GM12865 (cell line): ENCODE measurements around the gene OR10H5.
"Not testable (repeated sequence)": the region's sequence is repeated elsewhere in the genome, so short reads cannot be mapped to it uniquely, and the experiment has no call there.

Experiments used
- DNase-seq: peaks from one replicate; pipeline ENCODE4 v3.0.0; 2010; ENCODE audit warnings: low read depth
- H3K4me3 ChIP-seq: 2 replicates; pipeline ENCODE4 v1.5.1; 2011; ENCODE audit warnings: mild to moderate bottlenecking, low read depth, low read length, control low read depth
- TF ChIP-seq, protein P1 (sequence below): IDR thresholded peaks from 2 replicates; pipeline ENCODE4 v1.5.1; 2011; ENCODE audit warnings: low read length, control low read depth, low read depth, inconsistent platforms; ENCODE audit not compliant: insufficient read depth; ENCODE audit errors: missing control alignments

OR10H5 gene

DNA sequence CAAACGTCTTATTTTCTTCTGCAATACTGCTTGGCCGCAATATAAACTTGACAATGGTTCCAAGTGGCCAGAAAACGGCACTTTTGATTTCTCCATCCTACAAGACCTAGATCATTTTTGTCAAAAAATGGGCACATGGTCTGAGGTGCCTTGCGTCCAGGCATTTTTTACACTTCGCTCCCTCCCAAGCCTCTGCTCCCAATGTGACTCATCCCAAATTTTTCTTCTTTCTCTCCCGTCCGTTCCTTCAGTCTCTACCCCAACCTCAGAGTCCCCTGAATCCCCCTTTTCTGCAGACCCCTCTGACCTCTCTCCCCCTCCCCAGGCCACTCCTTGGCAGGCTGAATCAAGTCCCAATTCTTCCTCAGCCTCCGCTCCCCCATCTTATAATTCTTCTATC is 42.3 kb downstream of the OR10H5 start:
- no peak overlapping the region for H3K4me3 ChIP-seq
- TF ChIP-seq, protein P1, sequence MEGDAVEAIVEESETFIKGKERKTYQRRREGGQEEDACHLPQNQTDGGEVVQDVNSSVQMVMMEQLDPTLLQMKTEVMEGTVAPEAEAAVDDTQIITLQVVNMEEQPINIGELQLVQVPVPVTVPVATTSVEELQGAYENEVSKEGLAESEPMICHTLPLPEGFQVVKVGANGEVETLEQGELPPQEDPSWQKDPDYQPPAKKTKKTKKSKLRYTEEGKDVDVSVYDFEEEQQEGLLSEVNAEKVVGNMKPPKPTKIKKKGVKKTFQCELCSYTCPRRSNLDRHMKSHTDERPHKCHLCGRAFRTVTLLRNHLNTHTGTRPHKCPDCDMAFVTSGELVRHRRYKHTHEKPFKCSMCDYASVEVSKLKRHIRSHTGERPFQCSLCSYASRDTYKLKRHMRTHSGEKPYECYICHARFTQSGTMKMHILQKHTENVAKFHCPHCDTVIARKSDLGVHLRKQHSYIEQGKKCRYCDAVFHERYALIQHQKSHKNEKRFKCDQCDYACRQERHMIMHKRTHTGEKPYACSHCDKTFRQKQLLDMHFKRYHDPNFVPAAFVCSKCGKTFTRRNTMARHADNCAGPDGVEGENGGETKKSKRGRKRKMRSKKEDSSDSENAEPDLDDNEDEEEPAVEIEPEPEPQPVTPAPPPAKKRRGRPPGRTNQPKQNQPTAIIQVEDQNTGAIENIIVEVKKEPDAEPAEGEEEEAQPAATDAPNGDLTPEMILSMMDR, result no peak

GRCh38 chr19:15831626-15832025 is 44.2 kb downstream of the OR10H5 start:
- no peak for DNase-seq
- TF ChIP-seq, protein P1, result no peak
- H3K4me3 ChIP-seq, result no peak overlapping the region

More for the DNA sequence above, 42.3 kb downstream of the OR10H5 start:
- DNase-seq, result no peak

DNA sequence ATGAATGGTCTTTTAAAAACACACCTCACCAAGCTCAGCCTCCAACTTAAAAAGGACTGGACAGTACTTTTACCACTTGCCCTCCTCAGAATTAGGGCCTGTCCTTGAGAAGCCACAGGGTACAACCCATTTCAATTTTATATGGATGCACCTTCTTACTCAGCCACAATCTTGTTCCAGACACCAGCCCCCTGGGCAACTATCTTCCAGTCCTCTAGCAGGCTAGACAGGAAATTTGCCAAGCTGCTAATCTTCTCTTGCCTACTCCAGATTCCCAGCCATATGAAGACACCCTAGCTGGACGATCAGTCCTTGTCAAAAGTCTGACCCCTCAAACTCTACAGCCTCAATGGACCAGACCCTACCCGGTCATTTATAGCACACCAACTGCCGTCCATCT is 46.8 kb downstream of the OR10H5 start:
- DNase-seq, H3K4me3 ChIP-seq: not testable (repeated sequence)

GRCh38 chr19:15835565-15836329 is 48.3 kb downstream of the OR10H5 start:
- peak; percentile 26 for DNase-seq

GRCh38 chr19:15836330-15837220 is 49.1 kb downstream of the OR10H5 start:
- peak; percentile 97 for DNase-seq
- peak overlapping the region; percentile 98 for H3K4me3 ChIP-seq
- TF ChIP-seq, protein P1, result no peak

More at GRCh38 chr19:15835565-15836329, 48.3 kb downstream of the OR10H5 start:
- H3K4me3 ChIP-seq, result peak overlapping the region; percentile 98

DNA sequence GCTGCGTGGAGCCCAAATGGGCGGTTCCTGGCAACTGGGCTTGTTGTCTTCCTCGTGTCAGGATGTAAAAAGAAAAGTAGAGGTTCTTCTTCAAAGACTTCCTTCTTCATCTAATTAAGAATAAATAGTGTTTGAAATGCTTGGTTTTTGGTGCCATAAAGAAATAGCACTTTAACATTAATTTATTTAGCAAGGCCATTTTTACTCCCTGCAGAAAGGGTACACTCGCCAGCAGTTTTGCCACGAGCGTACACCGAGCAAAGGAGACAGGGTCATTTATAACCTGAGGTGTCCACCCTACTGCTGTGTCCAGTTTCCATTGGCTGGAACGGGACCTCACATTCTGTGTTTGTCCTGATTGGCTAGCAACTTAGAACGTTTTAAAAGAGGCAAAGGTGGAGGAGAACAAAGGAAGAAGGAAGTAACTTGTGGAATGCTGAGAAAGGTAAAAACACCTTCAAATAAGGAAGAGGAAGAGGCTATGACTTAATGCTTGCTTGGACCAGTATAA is 49.8 kb downstream of the OR10H5 start:
- peak overlapping the region; percentile 98 for H3K4me3 ChIP-seq
- TF ChIP-seq, protein P1, result no peak
- no peak for DNase-seq

GRCh38 chr19:15838351-15838750 is 50.9 kb downstream of the OR10H5 start:
- TF ChIP-seq, protein P1, result no peak
- no peak for DNase-seq
- H3K4me3 ChIP-seq, result no peak overlapping the region

- DNase-seq, result not testable (repeated sequence)
Measured at GRCh38 chr19:15839888-15840287, 52.4 kb downstream of the OR10H5 start.

More at GRCh38 chr19:15839888-15840287, 52.4 kb downstream of the OR10H5 start:
- not testable (repeated sequence) for H3K4me3 ChIP-seq
